GM21576 (cell line): ENCODE data around the gene SNCG.
"Not testable (repeated sequence)": the region's sequence is repeated elsewhere in the genome, so short reads cannot be mapped to it uniquely, and the experiment has no call there.

Source experiments
- ATAC-seq: cut with Tn5 transposase; IDR thresholded peaks from one replicate; pipeline ENCODE4 v1.9.1; 2021; ENCODE audit warnings: mild to moderate bottlenecking, moderate library complexity; ENCODE audit not compliant: unreplicated experiment

Gene SNCG

GRCh38 chr10:86958116-86958900 lies at the start of gene SNCG:
SNCG (plus strand) TSS chr10:86958599; CDS start chr10:86958698, 99 bp downstream.
- ATAC-seq, result no peak

- ATAC-seq, result no peak
Measured at GRCh38 chr10:86914734-86915133, 43.7 kb upstream of the SNCG start.

- no peak for ATAC-seq
Measured at GRCh38 chr10:86918022-86918471, 40.4 kb upstream of the SNCG start.

GRCh38 chr10:86922553-86922961 lies 35.8 kb upstream of the SNCG start:
- ATAC-seq, result no peak

GRCh38 chr10:86929468-86930380 lies 28.7 kb upstream of the SNCG start:
- no peak for ATAC-seq

- no peak for ATAC-seq
Measured at GRCh38 chr10:86931872-86932271, 26.5 kb upstream of the SNCG start.

GRCh38 chr10:86932674-86933073 lies 25.7 kb upstream of the SNCG start:
- no peak for ATAC-seq

GRCh38 chr10:86934162-86934711 lies 24.2 kb upstream of the SNCG start:
- not testable (repeated sequence) for ATAC-seq

GRCh38 chr10:86936661-86937501 lies 21.5 kb upstream of the SNCG start:
- no peak for ATAC-seq

- no peak for ATAC-seq
Measured at GRCh38 chr10:86937502-86938154, 20.8 kb upstream of the SNCG start.

- ATAC-seq, result no peak
Measured at GRCh38 chr10:86938260-86938659, 20.1 kb upstream of the SNCG start.

GRCh38 chr10:86940076-86940475 lies 18.3 kb upstream of the SNCG start:
- not testable (repeated sequence) for ATAC-seq

GRCh38 chr10:86940677-86941076 lies 17.7 kb upstream of the SNCG start:
- ATAC-seq, result no peak

GRCh38 chr10:86941426-86941825 lies 17.0 kb upstream of the SNCG start:
- ATAC-seq, result no peak

GRCh38 chr10:86941991-86942421 lies 16.4 kb upstream of the SNCG start:
- ATAC-seq, result no peak

GRCh38 chr10:86942441-86943315 lies 15.7 kb upstream of the SNCG start:
- no peak for ATAC-seq

GRCh38 chr10:86943316-86944030 lies 14.9 kb upstream of the SNCG start:
- no peak for ATAC-seq

GRCh38 chr10:86944031-86944419 lies 14.4 kb upstream of the SNCG start:
- ATAC-seq, result no peak
